ENCODE measurements around the gene OGFOD3.

Gene OGFOD3

GRCh38 chr17:82410014-82410716 lies 8.2 kb downstream of the OGFOD3 start:
- Histone ChIP-seq H3K4me2 (ENCODE audit: low read length) (no peak overlapping the region), H3K27me3 (ENCODE audit: control insufficient read depth, insufficient read depth, low read length) (no peaks in the 10 kb centered on the region), H3K9ac (ENCODE audit: low read depth, low read length) (no peak overlapping the region), H3K4me1 (ENCODE audit: control insufficient read depth, insufficient read depth, low read length) (peaks cover 26% of the 10 kb centered on the region), H3K9me3 (replicated peaks; ENCODE audit: low read length) (no peaks in the 10 kb centered on the region), H3K36me3 (ENCODE audit: insufficient read depth, low read length) (peaks cover 2% of the 10 kb centered on the region), H3K4me3 (ENCODE audit: low read length) (no peak overlapping the region)

GRCh38 chr17:82408938-82409318 lies 9.5 kb downstream of the OGFOD3 start:
- H3K4me2 ChIP-seq (ENCODE audit: low read length): no peak overlapping the region
- no peaks in the 10 kb centered on the region for H3K27me3 ChIP-seq (ENCODE audit: control insufficient read depth, insufficient read depth, low read length)
- peaks cover 5% of the 10 kb centered on the region for H3K36me3 ChIP-seq (ENCODE audit: insufficient read depth, low read length)
- H3K9me3 ChIP-seq (replicated peaks; ENCODE audit: low read length): no peaks in the 10 kb centered on the region
- H3K4me1 ChIP-seq (ENCODE audit: control insufficient read depth, insufficient read depth, low read length): peaks cover 26% of the 10 kb centered on the region
- H3K4me3 ChIP-seq (ENCODE audit: low read length): no peak overlapping the region
- H3K9ac ChIP-seq (ENCODE audit: low read depth, low read length): no peak overlapping the region

GRCh38 chr17:82408288-82408937 lies 10.0 kb downstream of the OGFOD3 start:
- peaks cover 5% of the 10 kb centered on the region for H3K36me3 ChIP-seq (ENCODE audit: insufficient read depth, low read length)
- no peaks in the 10 kb centered on the region for H3K9me3 ChIP-seq (replicated peaks; ENCODE audit: low read length)
- no peak overlapping the region for H3K4me2 ChIP-seq (ENCODE audit: low read length)
- no peak overlapping the region for H3K4me3 ChIP-seq (ENCODE audit: low read length)
- no peak overlapping the region for H3K9ac ChIP-seq (ENCODE audit: low read depth, low read length)
- H3K4me1 ChIP-seq (ENCODE audit: control insufficient read depth, insufficient read depth, low read length): peaks cover 26% of the 10 kb centered on the region
- H3K27me3 ChIP-seq (ENCODE audit: control insufficient read depth, insufficient read depth, low read length): no peaks in the 10 kb centered on the region

GRCh38 chr17:82407255-82407654 lies 11.1 kb downstream of the OGFOD3 start:
- Histone ChIP-seq H3K4me3 (ENCODE audit: low read length) (no peak overlapping the region), H3K9ac (ENCODE audit: low read depth, low read length) (no peak overlapping the region), H3K4me1 (ENCODE audit: control insufficient read depth, insufficient read depth, low read length) (peaks cover 26% of the 10 kb centered on the region), H3K4me2 (ENCODE audit: low read length) (peak overlapping the region; percentile 33), H3K36me3 (ENCODE audit: insufficient read depth, low read length) (peaks cover 5% of the 10 kb centered on the region), H3K27me3 (ENCODE audit: control insufficient read depth, insufficient read depth, low read length) (no peaks in the 10 kb centered on the region), H3K9me3 (replicated peaks; ENCODE audit: low read length) (no peaks in the 10 kb centered on the region)

GRCh38 chr17:82406131-82406671 lies 12.2 kb downstream of the OGFOD3 start:
- no peaks in the 10 kb centered on the region for H3K27me3 ChIP-seq (ENCODE audit: control insufficient read depth, insufficient read depth, low read length)
- H3K4me1 ChIP-seq (ENCODE audit: control insufficient read depth, insufficient read depth, low read length): peaks cover 26% of the 10 kb centered on the region
- H3K36me3 ChIP-seq (ENCODE audit: insufficient read depth, low read length): peaks cover 5% of the 10 kb centered on the region
- H3K4me2 ChIP-seq (ENCODE audit: low read length): no peak overlapping the region
- H3K9me3 ChIP-seq (replicated peaks; ENCODE audit: low read length): no peaks in the 10 kb centered on the region
- H3K9ac ChIP-seq (ENCODE audit: low read depth, low read length): no peak overlapping the region
- no peak overlapping the region for H3K4me3 ChIP-seq (ENCODE audit: low read length)

GRCh38 chr17:82405051-82405450 lies 13.3 kb downstream of the OGFOD3 start:
- peaks cover 5% of the 10 kb centered on the region for H3K36me3 ChIP-seq (ENCODE audit: insufficient read depth, low read length)
- no peak overlapping the region for H3K4me2 ChIP-seq (ENCODE audit: low read length)
- H3K4me1 ChIP-seq (ENCODE audit: control insufficient read depth, insufficient read depth, low read length): peaks cover 35% of the 10 kb centered on the region
- H3K27me3 ChIP-seq (ENCODE audit: control insufficient read depth, insufficient read depth, low read length): no peaks in the 10 kb centered on the region
- no peaks in the 10 kb centered on the region for H3K9me3 ChIP-seq (replicated peaks; ENCODE audit: low read length)
- no peak overlapping the region for H3K9ac ChIP-seq (ENCODE audit: low read depth, low read length)
- no peak overlapping the region for H3K4me3 ChIP-seq (ENCODE audit: low read length)

- peaks cover 5% of the 10 kb centered on the region for H3K36me3 ChIP-seq (ENCODE audit: insufficient read depth, low read length)
- H3K9ac ChIP-seq (ENCODE audit: low read depth, low read length): no peak overlapping the region
These were observed 14.4 kb downstream of the OGFOD3 start for GRCh38 chr17:82403662-82404660.

GRCh38 chr17:82402865-82403264 lies 15.5 kb downstream of the OGFOD3 start:
- no peaks in the 10 kb centered on the region for H3K27me3 ChIP-seq (ENCODE audit: control insufficient read depth, insufficient read depth, low read length)
- no peak overlapping the region for H3K4me3 ChIP-seq (ENCODE audit: low read length)
- no peaks in the 10 kb centered on the region for H3K9me3 ChIP-seq (replicated peaks; ENCODE audit: low read length)
- no peak overlapping the region for H3K9ac ChIP-seq (ENCODE audit: low read depth, low read length)
- no peak overlapping the region for H3K4me2 ChIP-seq (ENCODE audit: low read length)
- H3K4me1 ChIP-seq (ENCODE audit: control insufficient read depth, insufficient read depth, low read length): peaks cover 41% of the 10 kb centered on the region
- H3K36me3 ChIP-seq (ENCODE audit: insufficient read depth, low read length): peaks cover 5% of the 10 kb centered on the region

More at GRCh38 chr17:82403662-82404660, 14.4 kb downstream of the OGFOD3 start:
- no peak overlapping the region for H3K4me3 ChIP-seq (ENCODE audit: low read length)
- H3K9me3 ChIP-seq (replicated peaks; ENCODE audit: low read length): no peaks in the 10 kb centered on the region
- H3K27me3 ChIP-seq (ENCODE audit: control insufficient read depth, insufficient read depth, low read length): no peaks in the 10 kb centered on the region
- H3K4me1 ChIP-seq (ENCODE audit: control insufficient read depth, insufficient read depth, low read length): peaks cover 45% of the 10 kb centered on the region
- H3K4me2 ChIP-seq (ENCODE audit: low read length): no peak overlapping the region

- H3K4me3 ChIP-seq (ENCODE audit: low read length): no peak overlapping the region
- peaks cover 3% of the 10 kb centered on the region for H3K36me3 ChIP-seq (ENCODE audit: insufficient read depth, low read length)
- H3K4me2 ChIP-seq (ENCODE audit: low read length): peak overlapping the region; percentile 59
- H3K4me1 ChIP-seq (ENCODE audit: control insufficient read depth, insufficient read depth, low read length): peaks cover 45% of the 10 kb centered on the region
- no peaks in the 10 kb centered on the region for H3K9me3 ChIP-seq (replicated peaks; ENCODE audit: low read length)
- H3K27me3 ChIP-seq (ENCODE audit: control insufficient read depth, insufficient read depth, low read length): no peaks in the 10 kb centered on the region
- peak overlapping the region; percentile 59 for H3K9ac ChIP-seq (ENCODE audit: low read depth, low read length)
These were observed 17.6 kb downstream of the OGFOD3 start for GRCh38 chr17:82400830-82401229.

- peaks cover 45% of the 10 kb centered on the region for H3K4me1 ChIP-seq (ENCODE audit: control insufficient read depth, insufficient read depth, low read length)
- H3K36me3 ChIP-seq (ENCODE audit: insufficient read depth, low read length): peaks cover 3% of the 10 kb centered on the region
- H3K4me3 ChIP-seq (ENCODE audit: low read length): no peak overlapping the region
- no peaks in the 10 kb centered on the region for H3K9me3 ChIP-seq (replicated peaks; ENCODE audit: low read length)
- H3K27me3 ChIP-seq (ENCODE audit: control insufficient read depth, insufficient read depth, low read length): no peaks in the 10 kb centered on the region
- peak overlapping the region; percentile 59 for H3K4me2 ChIP-seq (ENCODE audit: low read length)
- H3K9ac ChIP-seq (ENCODE audit: low read depth, low read length): no peak overlapping the region
These were observed 18.2 kb downstream of the OGFOD3 start for GRCh38 chr17:82400206-82400605.

- H3K4me3 ChIP-seq (ENCODE audit: low read length): no peak overlapping the region
These were observed 18.7 kb downstream of the OGFOD3 start for GRCh38 chr17:82399601-82400101.

More at GRCh38 chr17:82399601-82400101, 18.7 kb downstream of the OGFOD3 start:
- Histone ChIP-seq H3K9ac (ENCODE audit: low read depth, low read length) (peak overlapping the region; percentile 35), H3K4me1 (ENCODE audit: control insufficient read depth, insufficient read depth, low read length) (peaks cover 45% of the 10 kb centered on the region), H3K36me3 (ENCODE audit: insufficient read depth, low read length) (peaks cover 3% of the 10 kb centered on the region), H3K4me2 (ENCODE audit: low read length) (peak overlapping the region; percentile 59), H3K27me3 (ENCODE audit: control insufficient read depth, insufficient read depth, low read length) (no peaks in the 10 kb centered on the region), H3K9me3 (replicated peaks; ENCODE audit: low read length) (no peaks in the 10 kb centered on the region)

All from skeletal muscle satellite cell (primary cell).